ENCODE results near the gene BAZ1B. TPM values are rescaled to one million over a fixed set of nuclear protein-coding genes. Genes with fewer than 3 reads are reported as not detected.

BAZ1B gene
- total RNA-seq, 1 experiment from 2014 or later, result 49.9 TPM

Small RNA genes within 50 kb of the gene (small RNA-seq; reads per million reads assigned to genes)
- gene RF00019 (not detected), gene RNU6-1198P (not detected)

Other genes with a start within 250 kb of the BAZ1B start
- 72.1 and 87.4 TPM in 2 replicates for gene NSUN5, start 213.5 kb downstream of the BAZ1B start, total RNA-seq (2014; rRNA removed; shearing (Covaris generic))
- not detected in 2 replicates for gene TRIM50, start 194.2 kb downstream of the BAZ1B start, total RNA-seq (2014; rRNA removed; shearing (Covaris generic))
- gene FKBP6, start 194.1 kb downstream of the BAZ1B start, total RNA-seq (2014; rRNA removed; shearing (Covaris generic)), result not detected in 2 replicates
- not detected in 2 replicates for gene FZD9, start 88.5 kb downstream of the BAZ1B start, total RNA-seq (2014; rRNA removed; shearing (Covaris generic))
- gene BCL7B, start 35.4 kb upstream of the BAZ1B start, total RNA-seq (2014; rRNA removed; shearing (Covaris generic)), result 65.4 and 71.0 TPM in 2 replicates
- 73.1 and 94.4 TPM in 2 replicates for gene TBL2, start 56.3 kb upstream of the BAZ1B start, total RNA-seq (2014; rRNA removed; shearing (Covaris generic))
- gene MLXIPL, start 102.2 kb upstream of the BAZ1B start, total RNA-seq (2014; rRNA removed; shearing (Covaris generic)), result 0.53 and 5.1 TPM in 2 replicates
- 0.28 and 0.73 TPM in 2 replicates for gene VPS37D, start 145.5 kb upstream of the BAZ1B start, total RNA-seq (2014; rRNA removed; shearing (Covaris generic))
- 6.7 and 7.4 TPM in 2 replicates for gene DNAJC30, start 161.2 kb upstream of the BAZ1B start, total RNA-seq (2014; rRNA removed; shearing (Covaris generic))
- gene BUD23, start 161.3 kb upstream of the BAZ1B start, total RNA-seq (2014; rRNA removed; shearing (Covaris generic)), result 127 and 151 TPM in 2 replicates
- gene STX1A, start 197.4 kb upstream of the BAZ1B start, total RNA-seq (2014; rRNA removed; shearing (Covaris generic)), result 61.6 and 71.7 TPM in 2 replicates
- gene ABHD11, start 216.5 kb upstream of the BAZ1B start, total RNA-seq (2014; rRNA removed; shearing (Covaris generic)), result 226 and 243 TPM in 2 replicates
- gene CLDN3, start 248.0 kb upstream of the BAZ1B start, total RNA-seq (2014; rRNA removed; shearing (Covaris generic)), result 413 and 446 TPM in 2 replicates